IMR-90 (cell line): ENCODE measurements around the gene TNFRSF11A. TPM values are rescaled to one million over a fixed set of nuclear protein-coding genes. Genes with fewer than 3 reads are reported as not detected.

Source experiments
- ATAC-seq: fragments of 200-7000 bp; cut with Tn5 transposase; 2 replicates; pipeline ENCODE4 v1.9.1; 2020; ENCODE audit warnings: low read depth, mild to moderate bottlenecking, moderate library complexity
- BruUV-seq: library from RNA; stranded (reverse); fragments of 400-500 nt; replicated peaks from 2 replicates; lab custom pipeline; 2021; lab: Mats Ljungman, UMichigan
- CTCF ChIA-PET: fragments of 300-600 bp; formaldehyde crosslinking; extraction: SDS; loops from one replicate; lab custom pipeline; 2021; ENCODE audit warnings: antibody characterized with exemption; lab: Yijun Ruan, JAX
- POLR2A ChIA-PET: fragments of 300-600 bp; sonication (Branson Sonifier 250); formaldehyde crosslinking; loops from one replicate; lab custom pipeline; 2022; ENCODE audit warnings: antibody characterized with exemption; ENCODE audit not compliant: unreplicated experiment; lab: Charles Lee
- DNase-seq: peaks from one replicate; pipeline ENCODE4 v3.0.0; 2013
- H2AFZ ChIP-seq: replicated peaks from 2 replicates; pipeline ENCODE3; 2013; ENCODE audit warnings: low read length, mild to moderate bottlenecking; ENCODE audit not compliant: poor library complexity
- H2AK5ac ChIP-seq: 2 replicates; pipeline ENCODE4 v1.6.1; 2013; ENCODE audit warnings: low read depth, low read length, inconsistent platforms
- H2AK9ac ChIP-seq: replicated peaks from 2 replicates; pipeline ENCODE3; 2013; ENCODE audit warnings: mild to moderate bottlenecking, low read depth, low read length, moderate library complexity; ENCODE audit not compliant: poor library complexity
- H2BK120ac ChIP-seq: 2 replicates; pipeline ENCODE4 v1.6.1; 2013; ENCODE audit warnings: low read depth, low read length, inconsistent platforms
- H2BK15ac ChIP-seq: 3 replicates; pipeline ENCODE4 v1.6.1; 2013; ENCODE audit warnings: low read depth, low read length, inconsistent platforms
- H2BK20ac ChIP-seq: 2 replicates; pipeline ENCODE4 v1.6.1; 2013; ENCODE audit warnings: low read depth, mild to moderate bottlenecking, inconsistent platforms, low read length, moderate library complexity
- H2BK5ac ChIP-seq: 2 replicates; pipeline ENCODE4 v1.6.1; 2013; ENCODE audit warnings: mild to moderate bottlenecking, low read depth, low read length, inconsistent platforms; ENCODE audit not compliant: poor library complexity, severe bottlenecking
- H3K14ac ChIP-seq: replicated peaks from 2 replicates; pipeline ENCODE4 v1.6.1; 2013; ENCODE audit warnings: low read depth, low read length, inconsistent platforms
- H3K18ac ChIP-seq: 2 replicates; pipeline ENCODE4 v1.6.1; 2013; ENCODE audit warnings: low read depth, low read length, control low read depth
- H3K23ac ChIP-seq: 2 replicates; pipeline ENCODE4 v1.6.1; 2013; ENCODE audit warnings: low read depth, low read length, inconsistent platforms
- H3K27ac ChIP-seq: 2 replicates; pipeline ENCODE4 v1.5.1; 2013; ENCODE audit warnings: mild to moderate bottlenecking, control low read depth, low read length; ENCODE audit not compliant: insufficient read depth
- H3K27me3 ChIP-seq: 2 replicates; pipeline ENCODE4 v1.6.1; 2013; ENCODE audit warnings: low read length; ENCODE audit not compliant: control insufficient read depth, insufficient read depth
- H3K36me3 ChIP-seq: 2 replicates; pipeline ENCODE4 v1.6.1; 2013; ENCODE audit warnings: low read length, mixed read lengths; ENCODE audit not compliant: control insufficient read depth, insufficient read depth
- H3K4ac ChIP-seq: 2 replicates; pipeline ENCODE4 v1.6.1; 2013; ENCODE audit warnings: low read depth, low read length, inconsistent platforms
- H3K4me1 ChIP-seq: 2 replicates; pipeline ENCODE4 v1.6.1; 2013; ENCODE audit warnings: low read length, mixed read lengths; ENCODE audit not compliant: control insufficient read depth, insufficient read depth
- H3K4me2 ChIP-seq: 2 replicates; pipeline ENCODE4 v1.6.1; 2013; ENCODE audit warnings: low read depth, mild to moderate bottlenecking, control low read depth, low read length, moderate library complexity
- H3K4me3 ChIP-seq: 2 replicates; pipeline ENCODE4 v1.5.1; 2013; ENCODE audit warnings: low read depth, mild to moderate bottlenecking, control low read depth, low read length, moderate library complexity; ENCODE audit not compliant: insufficient read depth
- H3K56ac ChIP-seq: 2 replicates; pipeline ENCODE4 v1.6.1; 2013; ENCODE audit warnings: low read length, inconsistent platforms; ENCODE audit not compliant: insufficient read depth; ENCODE audit errors: extremely low read depth
- H3K79me1 ChIP-seq, 2 experiments: 2 replicates each; pipeline ENCODE4 v1.6.1; 2013; ENCODE audit warnings: low read length in 2 of 2, inconsistent platforms in 1 of 2, low read depth in 1 of 2
- H3K9ac ChIP-seq: 2 replicates; pipeline ENCODE4 v1.6.1; 2013; ENCODE audit warnings: low read depth, low read length, control low read depth
- H3K9me1 ChIP-seq: 2 replicates; pipeline ENCODE4 v1.6.1; 2013; ENCODE audit warnings: low read length, inconsistent platforms; ENCODE audit not compliant: insufficient read depth
- H3K9me3 ChIP-seq: 2 replicates; pipeline ENCODE4 v1.6.1; 2013; ENCODE audit warnings: low read length; ENCODE audit not compliant: control insufficient read depth, insufficient read depth
- H4K20me1 ChIP-seq: 2 replicates; pipeline ENCODE4 v1.6.1; 2013; ENCODE audit warnings: low read length, inconsistent platforms; ENCODE audit not compliant: insufficient read depth
- H4K5ac ChIP-seq: 2 replicates; pipeline ENCODE4 v1.6.1; 2013; ENCODE audit warnings: mild to moderate bottlenecking, low read depth, low read length, control low read depth
- H4K8ac ChIP-seq, 2 experiments: 2 replicates each; pipeline ENCODE4 v1.6.1; 2013; ENCODE audit warnings: low read depth in 2 of 2, low read length in 2 of 2, control low read depth in 1 of 2, inconsistent platforms in 1 of 2
- H4K91ac ChIP-seq: 2 replicates; pipeline ENCODE4 v1.6.1; 2013; ENCODE audit warnings: low read depth, low read length, inconsistent platforms; ENCODE audit not compliant: insufficient read depth
- BHLHE40 ChIP-seq: fragments of 150-350 bp; IDR thresholded peaks from 2 replicates; pipeline ENCODE4 v1.6.1; 2016; ENCODE audit warnings: mild to moderate bottlenecking, low read depth, low read length
- CEBPB ChIP-seq: IDR thresholded peaks from 2 replicates; pipeline ENCODE4 v1.6.1; 2012; ENCODE audit warnings: low read depth, low read length, improper control_type of control experiment
- CHD1 ChIP-seq: IDR thresholded peaks from 2 replicates; pipeline ENCODE4 v1.6.1; 2012; ENCODE audit warnings: low read depth, low read length, improper control_type of control experiment
- FOS ChIP-seq: fragments of 150-350 bp; IDR thresholded peaks from 2 replicates; pipeline ENCODE4 v1.6.1; 2016; ENCODE audit warnings: low read depth, low read length
- MAFK ChIP-seq: IDR thresholded peaks from 2 replicates; pipeline ENCODE4 v1.6.1; 2012; ENCODE audit warnings: low read depth, low read length, improper control_type of control experiment
- MAZ ChIP-seq: IDR thresholded peaks from 2 replicates; pipeline ENCODE4 v1.6.1; 2012; ENCODE audit warnings: low read depth, mild to moderate bottlenecking, low read length, improper control_type of control experiment, moderate library complexity, borderline replicate concordance
- MXI1 ChIP-seq: IDR thresholded peaks from 2 replicates; pipeline ENCODE4 v1.6.1; 2012; ENCODE audit warnings: low read depth, mild to moderate bottlenecking, low read length, moderate library complexity, borderline replicate concordance
- NFE2L2 ChIP-seq: fragments of 150-350 bp; IDR thresholded peaks from 2 replicates; pipeline ENCODE4 v1.6.1; 2016; ENCODE audit warnings: low read depth, mild to moderate bottlenecking, low read length
- RAD21 ChIP-seq: IDR thresholded peaks from 2 replicates; pipeline ENCODE4 v1.6.1; 2012; ENCODE audit warnings: low read length, improper control_type of control experiment
- RCOR1 ChIP-seq: IDR thresholded peaks from 2 replicates; pipeline ENCODE4 v1.6.1; 2012; ENCODE audit warnings: mild to moderate bottlenecking, low read length, improper control_type of control experiment; ENCODE audit not compliant: insufficient replicate concordance
- RFX5 ChIP-seq: IDR thresholded peaks from 2 replicates; pipeline ENCODE4 v1.8.0; 2012; ENCODE audit warnings: low read depth, mild to moderate bottlenecking, low read length, moderate library complexity
- SMC3 ChIP-seq: fragments of 150-350 bp; IDR thresholded peaks from 2 replicates; pipeline ENCODE4 v1.6.1; 2016; ENCODE audit warnings: low read depth, mild to moderate bottlenecking, antibody characterized with exemption, low read length, moderate library complexity
- WGBS, 2 experiments: methylation state at CpG; one replicate each; pipeline versions ENCODE4 v1.1.5 to v1.1.7; 2013; ENCODE audit warnings: missing lambda C conversion rate in 2 of 2; ENCODE audit not compliant: insufficient read length in 1 of 2; ENCODE audit errors: extremely low coverage in 2 of 2; 5-methylcytosine and 5-hydroxymethylcytosine counted together
- dilution Hi-C: fragments of 300-500 bp; cut with HindIII; formaldehyde crosslinking; loops from one replicate; pipeline ENCODE4 v1.14.3; 2018; ENCODE audit warnings: low sequenced_read_pairs; ENCODE audit not compliant: unreplicated experiment
- in situ Hi-C: fragments of 300-500 bp; cut with MboI; formaldehyde crosslinking; loops from 3 replicates; pipeline ENCODE4 v1.14.3; 2019; ENCODE audit warnings: low sequenced_read_pairs, inconsistent platforms, mixed read lengths
- intact Hi-C: fragments of 100-400 bp; cut with micrococcal nuclease; formaldehyde crosslinking; loops from 2 replicates; pipeline ENCODE4 v1.10.0; 2022
- polyA plus RNA-seq, 3 experiments: library from polyadenylated mRNA; depleted of rRNA; stranded (reverse); fragments of >200 nt; gene quantifications; 2 replicates each; pipeline ENCODE4 v1.2.3, GENCODE V29; 2012; ENCODE audit warnings: low replicate concordance in 1 of 3
- total RNA-seq: library from RNA; depleted of rRNA; stranded (reverse); fragments of >200 nt; gene quantifications from 2 replicates; pipeline ENCODE4 v1.2.3, GENCODE V29; 2012
- TF ChIP-seq, protein P1 (sequence below): fragments of 150-350 bp; IDR thresholded peaks from 2 replicates; pipeline ENCODE4 v1.6.1; 2017; ENCODE audit warnings: mild to moderate bottlenecking, antibody characterized with exemption, low read length, low read depth
- TF ChIP-seq, protein P2 (sequence below): conservative IDR thresholded peaks from 2 replicates; pipeline ENCODE4 v1.5.1; 2012; ENCODE audit warnings: mild to moderate bottlenecking, low read depth, low read length, improper control_type of control experiment

Gene TNFRSF11A
- total and polyA plus RNA-seq, 2 of the 4 experiments (the other 2 are of a cell fraction): under 0.01 TPM; not detected in 1

DNA sequence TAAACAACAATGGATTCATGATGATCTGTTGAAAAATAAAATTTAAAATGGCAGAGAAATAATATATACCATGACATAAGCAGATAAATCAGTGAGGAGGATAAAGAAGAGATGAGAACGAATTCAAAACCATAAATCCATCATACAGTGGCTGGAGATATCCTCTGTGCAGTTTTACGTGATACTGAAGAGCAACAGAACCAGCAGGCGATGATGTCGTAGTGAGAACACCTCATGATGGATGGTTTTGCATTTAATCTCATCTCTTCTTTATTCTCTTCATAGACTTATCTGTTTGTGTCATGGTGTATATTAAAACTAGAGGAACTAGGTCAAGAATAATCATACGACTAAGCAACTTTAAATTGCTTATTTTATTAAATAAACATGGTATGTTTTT lies 56.3 kb downstream of the TNFRSF11A start:
- Histone ChIP-seq H3K4me2 (no peak overlapping the region), H3K79me1 (no peaks in the 10 kb centered on the region), H3K27ac (no peak overlapping the region), H2BK15ac (no peak overlapping the region), H3K9ac (no peak overlapping the region), H2BK120ac (no peak overlapping the region), H3K9me3 (no peaks in the 10 kb centered on the region), H3K4me1 (no peaks in the 10 kb centered on the region), H3K18ac (no peak overlapping the region), H3K4ac (no peak overlapping the region), H2AFZ (no peak overlapping the region), H2AK5ac (no peak overlapping the region), H3K23ac (no peak overlapping the region), H3K56ac (no peak overlapping the region), H2BK5ac (no peak overlapping the region), H4K20me1 (no peaks in the 10 kb centered on the region), H2BK20ac (no peak overlapping the region), H3K14ac (no peak overlapping the region), H2AK9ac (no peak overlapping the region), H3K4me3 (no peak overlapping the region), H3K9me1 (no peaks in the 10 kb centered on the region), H4K91ac (no peak overlapping the region), H3K27me3 (peaks cover 5% of the 10 kb centered on the region), H3K36me3 (no peaks in the 10 kb centered on the region), H4K5ac (no peak overlapping the region), H4K8ac (no peak overlapping the region)
- intact Hi-C loops: no loop called here
- dilution Hi-C loops: no loop called here
- no CpG with 5 or more reads among the region's 5 CpGs for whole genome bisulfite sequencing, 2 experiments
- CTCF ChIA-PET: no interaction called here
- ATAC-seq (no peak), DNase-seq (no peak)
- TF ChIP-seq CHD1 (no peak), NFE2L2 (no peak), BHLHE40 (no peak), CEBPB (no peak), FOS (no peak), MAZ (no peak), MXI1 (no peak), RCOR1 (no peak), RFX5 (no peak), SMC3 (no peak), MAFK (no peak), RAD21 (no peak)
- TF ChIP-seq, protein P1, sequence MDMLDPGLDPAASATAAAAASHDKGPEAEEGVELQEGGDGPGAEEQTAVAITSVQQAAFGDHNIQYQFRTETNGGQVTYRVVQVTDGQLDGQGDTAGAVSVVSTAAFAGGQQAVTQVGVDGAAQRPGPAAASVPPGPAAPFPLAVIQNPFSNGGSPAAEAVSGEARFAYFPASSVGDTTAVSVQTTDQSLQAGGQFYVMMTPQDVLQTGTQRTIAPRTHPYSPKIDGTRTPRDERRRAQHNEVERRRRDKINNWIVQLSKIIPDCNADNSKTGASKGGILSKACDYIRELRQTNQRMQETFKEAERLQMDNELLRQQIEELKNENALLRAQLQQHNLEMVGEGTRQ: no peak
- TF ChIP-seq, protein P2, sequence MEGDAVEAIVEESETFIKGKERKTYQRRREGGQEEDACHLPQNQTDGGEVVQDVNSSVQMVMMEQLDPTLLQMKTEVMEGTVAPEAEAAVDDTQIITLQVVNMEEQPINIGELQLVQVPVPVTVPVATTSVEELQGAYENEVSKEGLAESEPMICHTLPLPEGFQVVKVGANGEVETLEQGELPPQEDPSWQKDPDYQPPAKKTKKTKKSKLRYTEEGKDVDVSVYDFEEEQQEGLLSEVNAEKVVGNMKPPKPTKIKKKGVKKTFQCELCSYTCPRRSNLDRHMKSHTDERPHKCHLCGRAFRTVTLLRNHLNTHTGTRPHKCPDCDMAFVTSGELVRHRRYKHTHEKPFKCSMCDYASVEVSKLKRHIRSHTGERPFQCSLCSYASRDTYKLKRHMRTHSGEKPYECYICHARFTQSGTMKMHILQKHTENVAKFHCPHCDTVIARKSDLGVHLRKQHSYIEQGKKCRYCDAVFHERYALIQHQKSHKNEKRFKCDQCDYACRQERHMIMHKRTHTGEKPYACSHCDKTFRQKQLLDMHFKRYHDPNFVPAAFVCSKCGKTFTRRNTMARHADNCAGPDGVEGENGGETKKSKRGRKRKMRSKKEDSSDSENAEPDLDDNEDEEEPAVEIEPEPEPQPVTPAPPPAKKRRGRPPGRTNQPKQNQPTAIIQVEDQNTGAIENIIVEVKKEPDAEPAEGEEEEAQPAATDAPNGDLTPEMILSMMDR: no peak
- POLR2A ChIA-PET: no interaction called here
- in situ Hi-C loops: no loop called here
- no TSS peak for BruUV-seq
